Stomach (tissue), 4 donors: Measurements from ENCODE around the gene TRABD2B.

Experiments
- POLR2A ChIP-seq, 4 donors: fragments of 450-650 bp; IDR thresholded peaks; one replicate each; pipeline ENCODE4 v1.6.1; 2016; ENCODE audit warnings: antibody characterized with exemption in 4 of 4, control low read depth in 2 of 4, mild to moderate bottlenecking in 1 of 4, moderate library complexity in 1 of 4
- POLR2AphosphoS5 ChIP-seq, 3 donors: sonication (generic); formaldehyde crosslinking; IDR thresholded peaks; one replicate each; pipeline ENCODE4 v1.6.1; 2016; ENCODE audit warnings: antibody characterized with exemption in 3 of 3
- TF ChIP-seq, protein P1 (sequence below), 7 experiments: fragments of 450-650 bp in 4 of 7; fragments of 200-600 bp in 3 of 7; sonication (generic) in 3 of 7; IDR thresholded peaks; one replicate each; pipeline ENCODE4 v1.5.1; 2016 to 2019; ENCODE audit warnings: antibody characterized with exemption in 7 of 7, control low read depth in 2 of 7, mild to moderate bottlenecking in 1 of 7

DNA sequence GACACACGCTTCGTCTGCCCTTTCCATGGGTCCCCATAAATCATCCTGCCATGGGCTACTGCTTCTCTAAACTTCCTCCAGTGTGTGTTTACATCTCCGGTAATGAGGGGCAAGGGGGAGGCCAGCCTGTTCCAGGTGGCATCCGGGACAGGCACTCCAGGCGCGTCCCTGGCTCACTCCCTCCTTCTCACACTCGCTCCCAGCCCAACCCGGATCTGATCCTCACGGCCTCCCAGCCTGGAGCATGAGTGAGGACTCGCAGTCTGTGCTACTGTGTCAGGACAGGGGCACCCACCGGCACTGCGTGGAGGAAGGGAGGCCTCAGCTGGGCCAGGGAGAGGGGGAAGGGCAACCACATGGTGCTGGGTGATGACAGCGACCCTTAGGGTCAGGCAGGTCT is 225.4 kb downstream of the TRABD2B start:
- TF ChIP-seq POLR2AphosphoS5 (IDR thresholded peaks at IDR 0.05) (no peak), POLR2A (IDR thresholded peaks at IDR 0.05) (no peak)
- TF ChIP-seq, protein P1, sequence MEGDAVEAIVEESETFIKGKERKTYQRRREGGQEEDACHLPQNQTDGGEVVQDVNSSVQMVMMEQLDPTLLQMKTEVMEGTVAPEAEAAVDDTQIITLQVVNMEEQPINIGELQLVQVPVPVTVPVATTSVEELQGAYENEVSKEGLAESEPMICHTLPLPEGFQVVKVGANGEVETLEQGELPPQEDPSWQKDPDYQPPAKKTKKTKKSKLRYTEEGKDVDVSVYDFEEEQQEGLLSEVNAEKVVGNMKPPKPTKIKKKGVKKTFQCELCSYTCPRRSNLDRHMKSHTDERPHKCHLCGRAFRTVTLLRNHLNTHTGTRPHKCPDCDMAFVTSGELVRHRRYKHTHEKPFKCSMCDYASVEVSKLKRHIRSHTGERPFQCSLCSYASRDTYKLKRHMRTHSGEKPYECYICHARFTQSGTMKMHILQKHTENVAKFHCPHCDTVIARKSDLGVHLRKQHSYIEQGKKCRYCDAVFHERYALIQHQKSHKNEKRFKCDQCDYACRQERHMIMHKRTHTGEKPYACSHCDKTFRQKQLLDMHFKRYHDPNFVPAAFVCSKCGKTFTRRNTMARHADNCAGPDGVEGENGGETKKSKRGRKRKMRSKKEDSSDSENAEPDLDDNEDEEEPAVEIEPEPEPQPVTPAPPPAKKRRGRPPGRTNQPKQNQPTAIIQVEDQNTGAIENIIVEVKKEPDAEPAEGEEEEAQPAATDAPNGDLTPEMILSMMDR (IDR thresholded peaks at IDR 0.05): no peak
